ENCODE measurements around the gene GSDMA.

Gene GSDMA

DNA sequence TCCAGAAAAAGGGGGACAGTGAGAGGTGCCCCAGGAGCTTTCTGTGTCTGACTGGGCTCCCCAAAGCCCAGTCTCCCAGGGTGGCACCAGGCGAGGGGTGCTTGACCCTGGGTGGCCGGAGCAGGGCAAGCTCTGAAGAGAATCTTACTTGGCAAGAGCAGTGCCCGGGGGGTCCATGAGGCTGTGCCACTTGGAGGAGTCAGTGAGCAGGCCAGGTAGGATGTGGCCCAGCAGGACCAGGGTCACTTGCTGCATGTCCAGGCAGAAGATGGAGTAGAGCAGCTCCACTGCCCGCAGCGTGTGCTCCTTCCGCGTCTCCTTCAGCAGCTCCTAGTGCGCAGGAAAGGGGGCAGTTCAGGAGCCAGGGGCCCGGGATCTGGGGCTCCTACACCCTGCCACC, 59.7 kb downstream of the GSDMA start:
- no peak for DNase-seq (ENCODE audit: low read depth)

DNA sequence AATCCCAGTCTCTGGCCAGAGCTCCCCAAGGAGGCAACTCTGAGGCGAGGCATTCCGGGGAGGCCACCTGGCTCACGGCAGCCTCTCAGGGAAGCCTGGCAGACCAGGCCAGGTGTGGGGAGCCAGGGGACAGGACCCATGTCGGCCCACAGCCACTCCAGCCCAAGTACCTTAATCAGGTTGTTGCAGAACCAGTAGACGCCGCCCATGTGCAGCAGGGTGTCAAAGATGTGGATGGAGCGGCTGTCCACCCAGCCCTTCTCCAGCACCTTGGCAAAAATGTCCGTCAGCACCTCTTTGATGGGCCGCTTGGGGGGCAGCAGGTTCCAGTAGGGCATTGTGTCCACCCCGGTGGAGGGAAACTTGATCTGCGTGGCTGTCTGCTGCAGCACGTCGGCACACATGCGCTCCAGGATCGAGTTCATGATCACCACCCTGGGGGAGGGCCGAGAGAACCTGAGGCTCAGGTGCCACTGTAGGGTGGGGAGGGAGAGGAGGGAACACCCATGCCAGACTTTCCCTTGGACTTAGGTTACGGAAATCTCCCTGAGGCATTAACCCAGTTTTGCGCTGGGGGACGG, 60.2 kb downstream of the GSDMA start:
- no peak for DNase-seq (ENCODE audit: low read depth)

- DNase-seq (ENCODE audit: low read depth) = no peak
Observed at GRCh38 chr17:40023590-40024292, 60.9 kb downstream of the GSDMA start.

DNA sequence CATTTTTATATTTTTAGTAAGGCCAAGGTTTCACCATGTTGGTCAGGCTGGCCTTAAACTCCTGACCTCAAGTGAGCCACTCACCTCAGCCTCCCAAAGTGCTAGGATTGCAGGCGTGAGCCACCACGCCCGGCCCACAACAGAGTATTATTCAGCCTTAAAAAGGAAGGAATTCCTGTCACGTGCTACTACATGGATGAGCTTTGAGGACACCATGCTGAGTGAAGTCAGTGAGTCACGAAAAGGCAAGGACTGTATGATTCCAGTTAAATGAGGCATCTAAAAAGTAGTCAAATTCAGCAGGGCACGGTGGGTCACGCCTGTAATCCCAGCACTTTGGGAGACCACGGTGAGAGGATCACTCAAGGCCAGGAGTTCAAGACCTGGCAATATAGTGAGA, 62.1 kb downstream of the GSDMA start:
- DNase-seq (ENCODE audit: low read depth) = no peak

DNA sequence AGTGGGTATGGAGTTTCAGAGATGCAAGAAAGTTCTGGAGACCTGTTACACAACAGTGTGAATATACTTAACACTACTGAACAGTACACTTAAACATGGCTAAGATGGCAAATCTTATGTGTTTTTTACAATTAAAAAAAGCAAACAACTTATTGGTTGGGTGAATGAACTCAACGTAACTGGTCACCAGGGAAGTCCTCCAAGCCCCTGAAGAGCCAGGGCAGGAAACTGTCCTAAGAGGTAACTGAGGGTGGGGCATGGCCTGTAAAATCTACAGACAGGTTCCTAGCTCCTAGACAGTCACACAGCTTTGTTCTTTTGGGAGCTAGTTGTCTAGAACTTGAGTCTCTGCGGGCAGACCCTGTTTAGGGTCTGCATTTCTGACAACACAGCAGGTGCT, 62.8 kb downstream of the GSDMA start:
- DNase-seq (ENCODE audit: low read depth) = no peak

GRCh38 chr17:40025991-40026815, 63.4 kb downstream of the GSDMA start:
- no peak for DNase-seq (ENCODE audit: low read depth)

GRCh38 chr17:40026816-40027613, 64.2 kb downstream of the GSDMA start:
- peak; percentile 59 for DNase-seq (ENCODE audit: low read depth)
